CD4-positive, alpha-beta T cell treated with Interleukin-17A for 4 hours (primary cell): Measurements from ENCODE around the gene NUDT9.
"Not testable (repeated sequence)": the region's sequence is repeated elsewhere in the genome, so short reads cannot be mapped to it uniquely, and the experiment has no call there.

ENCODE experiments used
- DNase-seq: peaks from one replicate; pipeline ENCODE4 v3.0.0-alpha.2; 2020; ENCODE audit warnings: mixed read lengths

The NUDT9 gene

GRCh38 chr4:87409420-87409939, 12.9 kb upstream of the NUDT9 start:
- DNase-seq = no peak

DNA sequence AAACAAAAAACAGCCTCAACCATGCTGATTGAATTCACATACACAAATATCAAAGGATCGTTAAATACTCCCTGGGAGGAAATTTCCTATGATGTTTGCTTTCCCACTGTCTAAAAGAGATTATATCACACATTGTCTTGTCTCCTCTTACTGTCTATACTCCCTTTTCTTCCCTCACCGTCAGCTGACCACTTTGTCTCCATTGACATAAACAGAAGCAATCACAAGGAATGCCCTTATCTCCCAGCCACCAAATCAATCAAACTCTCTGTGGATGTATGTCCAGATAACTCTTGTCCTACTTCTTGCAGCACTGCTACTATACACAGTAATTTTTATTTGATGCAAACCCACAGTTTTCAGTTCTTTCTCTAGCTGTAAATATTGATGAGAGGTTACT, 12.2 kb upstream of the NUDT9 start:
- no peak for DNase-seq

- no peak for DNase-seq
Observed at GRCh38 chr4:87410679-87411078, 11.7 kb upstream of the NUDT9 start.

- no peak for DNase-seq
Observed at GRCh38 chr4:87414816-87415215, 7.6 kb upstream of the NUDT9 start.

GRCh38 chr4:87416965-87417364, 5.4 kb upstream of the NUDT9 start:
- DNase-seq = no peak

DNA sequence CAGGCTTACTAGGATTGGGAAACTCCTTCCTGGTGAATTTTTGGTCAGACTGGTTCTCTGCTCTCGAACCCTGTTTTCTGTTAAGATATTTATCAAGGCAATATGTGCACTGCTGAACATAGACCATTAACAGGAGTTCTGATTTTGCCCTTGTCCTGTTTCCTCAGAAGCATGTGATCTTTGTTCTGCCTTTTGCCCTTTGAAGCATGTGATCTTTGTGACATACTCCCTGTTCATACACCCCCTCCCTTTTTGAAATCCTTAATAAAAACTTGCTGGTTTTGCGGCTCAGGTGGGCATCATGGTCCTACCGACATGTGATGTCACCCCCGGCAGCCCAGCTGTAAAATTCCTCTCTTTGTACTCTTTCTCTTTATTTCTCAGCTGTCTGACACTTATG, 4.0 kb upstream of the NUDT9 start:
- not testable (repeated sequence) for DNase-seq

GRCh38 chr4:87419578-87420249, 2.7 kb upstream of the NUDT9 start:
- no peak for DNase-seq

DNA sequence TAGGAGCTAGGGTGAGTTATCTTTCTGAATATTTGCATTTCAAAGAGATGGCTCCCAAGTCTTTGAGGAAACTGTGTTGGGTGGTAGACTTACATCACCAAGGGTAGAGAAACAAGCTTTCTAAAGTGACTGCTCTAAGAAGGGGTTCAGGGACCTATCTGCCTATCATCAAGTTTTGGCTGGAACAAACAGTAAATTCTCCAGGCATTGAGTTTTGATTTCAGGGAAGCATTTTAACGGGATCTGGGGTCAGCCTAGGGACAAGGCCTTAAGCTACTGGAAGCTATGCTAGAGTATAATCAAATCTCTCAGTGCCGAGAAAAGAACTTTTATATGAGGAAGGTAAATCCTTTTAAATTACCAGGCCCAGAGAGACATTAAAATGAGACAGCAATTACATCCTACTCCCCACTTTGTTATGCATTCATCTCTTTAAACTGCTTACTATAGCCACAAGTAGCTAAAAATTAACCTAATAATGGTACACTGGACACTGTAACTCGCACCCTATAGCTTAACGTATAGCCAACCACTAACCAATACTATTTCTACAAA, 2.0 kb upstream of the NUDT9 start:
- no peak for DNase-seq

GRCh38 chr4:87423317-87424098, 1.1 kb downstream of the NUDT9 start:
- no peak for DNase-seq

GRCh38 chr4:87424099-87424543, 1.7 kb downstream of the NUDT9 start:
- not testable (repeated sequence) for DNase-seq

- no peak for DNase-seq
Observed at GRCh38 chr4:87425711-87426110, 3.3 kb downstream of the NUDT9 start.

- no peak for DNase-seq
Observed at GRCh38 chr4:87426865-87427517, 4.6 kb downstream of the NUDT9 start.

- DNase-seq = no peak
Observed at GRCh38 chr4:87427518-87427868, 5.1 kb downstream of the NUDT9 start.

GRCh38 chr4:87428979-87429378, 6.6 kb downstream of the NUDT9 start:
- DNase-seq = no peak

DNA sequence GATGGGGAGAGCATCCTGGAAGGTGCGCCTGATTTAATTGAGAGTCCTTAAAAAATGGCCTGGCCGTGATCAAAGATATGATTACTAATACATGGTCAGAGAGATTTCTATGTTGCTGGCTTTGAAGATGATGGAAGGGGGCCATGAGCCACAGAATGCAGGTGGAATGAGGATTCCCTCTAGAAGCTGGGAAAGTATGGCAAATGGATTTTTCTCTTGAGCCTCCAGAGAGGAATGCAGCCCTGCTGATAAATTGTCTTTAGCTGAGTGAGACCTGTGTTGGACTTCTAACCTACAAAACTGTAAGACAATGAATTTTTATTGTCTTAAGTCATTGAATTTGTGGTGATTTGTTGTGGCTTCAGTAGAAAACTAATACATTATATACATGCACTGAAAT, 7.7 kb downstream of the NUDT9 start:
- no peak for DNase-seq

GRCh38 chr4:87433342-87433741, 11.0 kb downstream of the NUDT9 start:
- no peak for DNase-seq

GRCh38 chr4:87442889-87443288, 20.5 kb downstream of the NUDT9 start:
- DNase-seq = no peak

- DNase-seq = no peak
Observed at GRCh38 chr4:87444741-87445140, 22.4 kb downstream of the NUDT9 start.

- DNase-seq = no peak
Observed at GRCh38 chr4:87445964-87446363, 23.6 kb downstream of the NUDT9 start.

DNA sequence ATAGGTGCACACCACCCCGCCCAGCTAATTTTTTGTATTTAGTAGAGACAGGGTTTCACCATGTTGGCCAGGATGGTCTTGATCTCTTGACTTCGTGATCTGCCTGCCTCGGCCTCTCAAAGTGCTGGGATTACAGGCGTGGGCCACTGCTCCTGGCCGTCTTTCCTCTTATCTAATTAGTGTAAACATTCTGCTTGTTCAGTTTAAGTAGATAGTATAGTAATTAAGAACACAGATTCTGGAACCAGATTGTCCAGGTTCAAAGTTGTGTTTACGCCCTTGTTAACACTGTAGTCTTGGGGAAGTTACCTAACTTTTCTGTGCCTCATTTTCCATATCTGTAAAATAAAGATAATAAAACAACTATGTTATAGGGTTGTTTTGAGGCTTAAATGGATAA, 24.0 kb downstream of the NUDT9 start:
- DNase-seq = not testable (repeated sequence)

GRCh38 chr4:87451537-87451936, 29.2 kb downstream of the NUDT9 start:
- no peak for DNase-seq

GRCh38 chr4:87458913-87459312, 36.5 kb downstream of the NUDT9 start:
- no peak for DNase-seq

DNA sequence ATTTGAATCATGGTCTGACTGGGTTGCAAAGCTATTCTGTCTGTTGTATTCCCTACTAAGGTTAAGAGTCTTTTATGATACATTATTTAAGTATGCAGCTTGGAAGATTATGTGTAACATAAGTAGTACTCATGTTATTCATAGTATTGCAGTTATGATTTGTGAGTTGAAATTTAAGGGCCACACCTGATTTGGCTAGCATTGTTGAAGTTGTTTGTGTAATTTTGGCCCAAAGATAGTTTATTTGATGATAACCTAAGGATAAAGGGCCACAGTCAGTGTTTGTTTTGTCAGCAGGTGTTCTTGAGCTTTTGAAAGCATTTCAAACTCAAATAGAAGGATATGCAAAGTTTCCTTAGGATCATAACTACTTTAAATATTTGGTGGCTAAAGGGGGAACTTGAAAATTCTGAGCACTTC, 38.9 kb downstream of the NUDT9 start:
- no peak for DNase-seq
